ENCODE results near the gene STXBP5. TPM values are rescaled to one million over a fixed set of nuclear protein-coding genes. Genes with fewer than 3 reads are reported as not detected.

The STXBP5 gene
- total RNA-seq, 2 donors from 2014 or later = 34.4 to 59.9 TPM

- Histone ChIP-seq H3K36me3 (no peaks in the 10 kb centered on the region), H3K4me3 (no peak overlapping the region), H3K4me1 (replicated peaks) (no peaks in the 10 kb centered on the region), H3K9me3 (no peaks in the 10 kb centered on the region), H3K27ac (no peak overlapping the region), H3K27me3 (replicated peaks; ENCODE audit: insufficient read depth) (no peaks in the 10 kb centered on the region)
- intact Hi-C loops (cut with DNase I) = no loop called here
- WGBS = 92% methylated on average over 7 of the region's 7 CpGs
- TF ChIP-seq POLR2A (IDR thresholded peaks at IDR 0.05) (no peak), POLR2AphosphoS5 (IDR thresholded peaks at IDR 0.05) (no peak)
- TF ChIP-seq, protein P1, sequence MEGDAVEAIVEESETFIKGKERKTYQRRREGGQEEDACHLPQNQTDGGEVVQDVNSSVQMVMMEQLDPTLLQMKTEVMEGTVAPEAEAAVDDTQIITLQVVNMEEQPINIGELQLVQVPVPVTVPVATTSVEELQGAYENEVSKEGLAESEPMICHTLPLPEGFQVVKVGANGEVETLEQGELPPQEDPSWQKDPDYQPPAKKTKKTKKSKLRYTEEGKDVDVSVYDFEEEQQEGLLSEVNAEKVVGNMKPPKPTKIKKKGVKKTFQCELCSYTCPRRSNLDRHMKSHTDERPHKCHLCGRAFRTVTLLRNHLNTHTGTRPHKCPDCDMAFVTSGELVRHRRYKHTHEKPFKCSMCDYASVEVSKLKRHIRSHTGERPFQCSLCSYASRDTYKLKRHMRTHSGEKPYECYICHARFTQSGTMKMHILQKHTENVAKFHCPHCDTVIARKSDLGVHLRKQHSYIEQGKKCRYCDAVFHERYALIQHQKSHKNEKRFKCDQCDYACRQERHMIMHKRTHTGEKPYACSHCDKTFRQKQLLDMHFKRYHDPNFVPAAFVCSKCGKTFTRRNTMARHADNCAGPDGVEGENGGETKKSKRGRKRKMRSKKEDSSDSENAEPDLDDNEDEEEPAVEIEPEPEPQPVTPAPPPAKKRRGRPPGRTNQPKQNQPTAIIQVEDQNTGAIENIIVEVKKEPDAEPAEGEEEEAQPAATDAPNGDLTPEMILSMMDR (IDR thresholded peaks at IDR 0.05) = no peak
- DNase-seq (ENCODE audit: low spot score) = no peak
Observed at GRCh38 chr6:147417954-147418353, 213.7 kb downstream of the STXBP5 start.

- WGBS = 87% methylated on average over 4 of the region's 4 CpGs
- H3K4me1 ChIP-seq (replicated peaks) = no peaks in the 10 kb centered on the region
- intact Hi-C loops (cut with DNase I) = no loop called here
Observed at GRCh38 chr6:147418523-147418922, 214.3 kb downstream of the STXBP5 start.

GRCh38 chr6:147421903-147422302 is 217.7 kb downstream of the STXBP5 start:
- H3K9me3 ChIP-seq = no peaks in the 10 kb centered on the region
- H3K4me3 ChIP-seq = no peak overlapping the region
- intact Hi-C loops (cut with DNase I) = no loop called here
- H3K4me1 ChIP-seq (replicated peaks) = no peaks in the 10 kb centered on the region
- H3K36me3 ChIP-seq = no peaks in the 10 kb centered on the region
- H3K27ac ChIP-seq = no peak overlapping the region
- TF ChIP-seq POLR2AphosphoS5 (IDR thresholded peaks at IDR 0.05) (no peak), POLR2A (IDR thresholded peaks at IDR 0.05) (no peak)
- TF ChIP-seq, protein P1 (IDR thresholded peaks at IDR 0.05) = no peak
- no peaks in the 10 kb centered on the region for H3K27me3 ChIP-seq (replicated peaks; ENCODE audit: insufficient read depth)
- DNase-seq (ENCODE audit: low spot score) = no peak

More at GRCh38 chr6:147418523-147418922, 214.3 kb downstream of the STXBP5 start:
- Histone ChIP-seq H3K4me3 (no peak overlapping the region), H3K36me3 (no peaks in the 10 kb centered on the region), H3K27ac (no peak overlapping the region), H3K9me3 (no peaks in the 10 kb centered on the region), H3K27me3 (replicated peaks; ENCODE audit: insufficient read depth) (no peaks in the 10 kb centered on the region)
- no peak for DNase-seq (ENCODE audit: low spot score)
- TF ChIP-seq, protein P1 (IDR thresholded peaks at IDR 0.05) = no peak
- TF ChIP-seq POLR2A (IDR thresholded peaks at IDR 0.05) = no peak
- TF ChIP-seq POLR2AphosphoS5 (IDR thresholded peaks at IDR 0.05) = no peak

GRCh38 chr6:147423111-147423510 is 218.9 kb downstream of the STXBP5 start:
- intact Hi-C loops (cut with DNase I) = no loop called here
- DNase-seq (ENCODE audit: low spot score) = no peak
- no peaks in the 10 kb centered on the region for H3K36me3 ChIP-seq
- TF ChIP-seq POLR2A (IDR thresholded peaks at IDR 0.05) (no peak), POLR2AphosphoS5 (IDR thresholded peaks at IDR 0.05) (no peak)
- TF ChIP-seq, protein P1 (IDR thresholded peaks at IDR 0.05) = no peak
- H3K4me1 ChIP-seq (replicated peaks) = no peaks in the 10 kb centered on the region
- H3K27ac ChIP-seq = no peak overlapping the region
- H3K27me3 ChIP-seq (replicated peaks; ENCODE audit: insufficient read depth) = no peaks in the 10 kb centered on the region
- WGBS = 96% methylated on average over 11 of the region's 11 CpGs
- no peak overlapping the region for H3K4me3 ChIP-seq
- H3K9me3 ChIP-seq = no peaks in the 10 kb centered on the region

GRCh38 chr6:147429794-147430193 is 225.6 kb downstream of the STXBP5 start:
- intact Hi-C loops (cut with DNase I) = no loop called here
- no peaks in the 10 kb centered on the region for H3K36me3 ChIP-seq
- no peak for DNase-seq (ENCODE audit: low spot score)
- H3K9me3 ChIP-seq = no peaks in the 10 kb centered on the region
- 66% methylated on average over 3 of the region's 3 CpGs for WGBS
- no peak overlapping the region for H3K27ac ChIP-seq
- no peaks in the 10 kb centered on the region for H3K4me1 ChIP-seq (replicated peaks)
- H3K27me3 ChIP-seq (replicated peaks; ENCODE audit: insufficient read depth) = no peaks in the 10 kb centered on the region
- no peak overlapping the region for H3K4me3 ChIP-seq
- TF ChIP-seq, protein P1 (IDR thresholded peaks at IDR 0.05) = no peak
- no peak for TF ChIP-seq POLR2A (IDR thresholded peaks at IDR 0.05)
- no peak for TF ChIP-seq POLR2AphosphoS5 (IDR thresholded peaks at IDR 0.05)
